Measurements from ENCODE around the gene NR0B1.

DNA sequence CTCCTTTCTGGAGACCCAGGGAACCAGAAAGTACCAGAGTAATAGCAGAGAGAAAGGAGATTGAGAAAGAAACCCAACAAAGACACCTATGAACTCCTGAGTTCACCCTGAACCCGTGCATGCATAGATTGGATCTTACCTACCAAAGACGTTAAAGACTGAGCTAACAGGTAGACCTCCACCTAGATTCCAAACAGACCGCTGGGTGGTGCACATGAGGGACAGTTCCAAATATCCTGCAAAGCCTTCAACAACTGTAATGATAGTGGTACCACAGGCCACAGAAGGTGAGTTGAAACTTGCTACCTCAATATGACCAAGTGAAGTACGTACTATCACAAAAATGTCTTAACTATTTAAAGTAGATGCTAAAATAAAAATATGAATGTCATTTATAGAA, 34.0 kb upstream of the NR0B1 start:
- no peak for TF ChIP-seq POLR2AphosphoS5 (IDR thresholded peaks at IDR 0.05; ENCODE audit: borderline replicate concordance, low read depth, low read length)
- TF ChIP-seq EZH2 (IDR thresholded peaks at IDR 0.05), result no peak
